PC-3 (cell line): ENCODE results near the gene DGLUCY.

Experiments
- EZH2 ChIP-seq: fragments of 300-600 bp; sonication (generic); IDR thresholded peaks from one replicate; pipeline ENCODE4 v1.6.1; 2017; ENCODE audit warnings: antibody characterized with exemption, mild to moderate bottlenecking, low read length; ENCODE audit not compliant: unreplicated experiment
- EZH2phosphoT487 ChIP-seq: fragments of 300-600 bp; sonication (generic); IDR thresholded peaks from 2 replicates; pipeline ENCODE4 v1.6.1; 2018; ENCODE audit warnings: mild to moderate bottlenecking, antibody characterized with exemption, low read length, borderline replicate concordance
- TF ChIP-seq, protein P1 (sequence below): fragments of 300-600 bp; sonication (generic); conservative IDR thresholded peaks from 2 replicates; pipeline ENCODE4 v1.5.1; 2017; ENCODE audit warnings: antibody characterized with exemption, low read depth, mild to moderate bottlenecking, low read length

- TF ChIP-seq, protein P1, sequence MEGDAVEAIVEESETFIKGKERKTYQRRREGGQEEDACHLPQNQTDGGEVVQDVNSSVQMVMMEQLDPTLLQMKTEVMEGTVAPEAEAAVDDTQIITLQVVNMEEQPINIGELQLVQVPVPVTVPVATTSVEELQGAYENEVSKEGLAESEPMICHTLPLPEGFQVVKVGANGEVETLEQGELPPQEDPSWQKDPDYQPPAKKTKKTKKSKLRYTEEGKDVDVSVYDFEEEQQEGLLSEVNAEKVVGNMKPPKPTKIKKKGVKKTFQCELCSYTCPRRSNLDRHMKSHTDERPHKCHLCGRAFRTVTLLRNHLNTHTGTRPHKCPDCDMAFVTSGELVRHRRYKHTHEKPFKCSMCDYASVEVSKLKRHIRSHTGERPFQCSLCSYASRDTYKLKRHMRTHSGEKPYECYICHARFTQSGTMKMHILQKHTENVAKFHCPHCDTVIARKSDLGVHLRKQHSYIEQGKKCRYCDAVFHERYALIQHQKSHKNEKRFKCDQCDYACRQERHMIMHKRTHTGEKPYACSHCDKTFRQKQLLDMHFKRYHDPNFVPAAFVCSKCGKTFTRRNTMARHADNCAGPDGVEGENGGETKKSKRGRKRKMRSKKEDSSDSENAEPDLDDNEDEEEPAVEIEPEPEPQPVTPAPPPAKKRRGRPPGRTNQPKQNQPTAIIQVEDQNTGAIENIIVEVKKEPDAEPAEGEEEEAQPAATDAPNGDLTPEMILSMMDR, result no peak
- TF ChIP-seq EZH2 (no peak), EZH2phosphoT487 (no peak)
Observed at GRCh38 chr14:91249841-91250616, 136.2 kb downstream of the DGLUCY start.
